ENCODE results near the gene HRAS. TPM values are rescaled to one million over a fixed set of nuclear protein-coding genes. Genes with fewer than 3 reads are reported as not detected.
A peak's percentile ranks its signal among the peaks of the same experiment; 100 is the strongest.

The HRAS gene
- total and polyA plus RNA-seq, 7 donors = 43.6 to 76.2 (median 56.3) TPM

GRCh38 chr11:503179-503981 lies 32.0 kb downstream of the HRAS start:
- peak overlapping the region; percentile 60 for H3K27ac ChIP-seq
- 36 to 50% (median 38%) methylated on average over 23 to 24 of the region's 24 CpGs for WGBS, 3 donors
- H3K4me1 ChIP-seq = peaks cover 30% of the 10 kb centered on the region
- H3K9me3 ChIP-seq = no peaks in the 10 kb centered on the region
- no peaks in the 10 kb centered on the region for H3K27me3 ChIP-seq (ENCODE audit: insufficient read depth in 3 of 3, low read length in 2 of 3)
- ATAC-seq (no peak), DNase-seq (peak; percentile 76 to 77)
- intact Hi-C loops (cut with DNase I) = loop anchor here (5.0 to 10.0 kb wide), 4 partner anchors 36 to 299 kb away; partner anchors contain the start of genes BET1L (in 1 of the 2), PSMD13 (in 1 of the 2), PTDSS2 (in 1 of the 2) and RIC8A (in 1 of the 2)
- TF ChIP-seq CTCF (IDR thresholded peaks at IDR 0.05) = no peak
- H3K4me3 ChIP-seq = peak overlapping the region; percentile 92
- H3K36me3 ChIP-seq (ENCODE audit: insufficient read depth in 1 of 2, low read depth in 1 of 2) = peaks cover 6 to 40% of the 10 kb centered on the region in 2 donors

- Histone ChIP-seq H3K4me1 (peaks cover 30% of the 10 kb centered on the region), H3K27ac (peak overlapping the region; percentile 60), H3K27me3 (ENCODE audit: insufficient read depth in 3 of 3, low read length in 2 of 3) (no peaks in the 10 kb centered on the region), H3K36me3 (ENCODE audit: insufficient read depth in 1 of 2, low read depth in 1 of 2) (peaks cover 6 to 48% of the 10 kb centered on the region in 2 donors), H3K9me3 (no peaks in the 10 kb centered on the region), H3K4me3 (peak overlapping the region; percentile 92)
- peak; percentile 21 to 56 for DNase-seq
- ATAC-seq = no peak
- no peak for TF ChIP-seq CTCF (IDR thresholded peaks at IDR 0.05)
- intact Hi-C loops (cut with DNase I) = loop anchor here (5.0 to 10.0 kb wide), 4 partner anchors 35 to 298 kb away; partner anchors contain the start of genes BET1L (in 1 of the 2), PSMD13 (in 1 of the 2), PTDSS2 (in 1 of the 2) and RIC8A (in 1 of the 2)
- 69 to 75% (median 74%) methylated on average over 9 to 10 of the region's 10 CpGs for WGBS, 3 donors
Observed at GRCh38 chr11:502288-503178, 32.8 kb downstream of the HRAS start.

- no peak overlapping the region for H3K4me3 ChIP-seq
- peaks cover 30% of the 10 kb centered on the region for H3K4me1 ChIP-seq
- 84 to 92% (median 90%) methylated on average over 19 of the region's 19 CpGs for WGBS, 3 donors
- no peaks in the 10 kb centered on the region for H3K27me3 ChIP-seq (ENCODE audit: insufficient read depth in 3 of 3, low read length in 2 of 3)
- intact Hi-C loops (cut with DNase I) = loop anchor here (5.0 to 10.0 kb wide), 4 partner anchors 34 to 297 kb away; partner anchors contain the start of genes BET1L (in 1 of the 2), PSMD13 (in 1 of the 2), PTDSS2 (in 1 of the 2) and RIC8A (in 1 of the 2)
- no peaks in the 10 kb centered on the region for H3K9me3 ChIP-seq
- peaks cover 6 to 56% of the 10 kb centered on the region in 2 donors for H3K36me3 ChIP-seq (ENCODE audit: insufficient read depth in 1 of 2, low read depth in 1 of 2)
- no peak for ATAC-seq
- no peak for TF ChIP-seq CTCF (IDR thresholded peaks at IDR 0.05)
- H3K27ac ChIP-seq = no peak overlapping the region
- peak; percentile 16 to 48 for DNase-seq
Observed at GRCh38 chr11:501683-502287, 33.6 kb downstream of the HRAS start.

- H3K4me1 ChIP-seq = peaks cover 30% of the 10 kb centered on the region
- intact Hi-C loops (cut with DNase I) = loop anchor here (5.0 to 10.0 kb wide), 4 partner anchors 34 to 296 kb away; partner anchors contain the start of genes BET1L (in 1 of the 2), PSMD13 (in 1 of the 2), PTDSS2 (in 1 of the 2) and RIC8A (in 1 of the 2)
- peaks cover 6 to 62% of the 10 kb centered on the region in 2 donors for H3K36me3 ChIP-seq (ENCODE audit: insufficient read depth in 1 of 2, low read depth in 1 of 2)
- ATAC-seq (no peak), DNase-seq (peak in 1 of 2 donors; percentile 48)
- no peak for TF ChIP-seq CTCF (IDR thresholded peaks at IDR 0.05)
- H3K27me3 ChIP-seq (ENCODE audit: insufficient read depth in 3 of 3, low read length in 2 of 3) = no peaks in the 10 kb centered on the region
- 90 to 91% (median 91%) methylated on average over 22 to 24 of the region's 24 CpGs for WGBS, 3 donors
- no peak overlapping the region for H3K27ac ChIP-seq
- H3K9me3 ChIP-seq = no peaks in the 10 kb centered on the region
- no peak overlapping the region for H3K4me3 ChIP-seq
Observed at GRCh38 chr11:501001-501682, 34.2 kb downstream of the HRAS start.
